ENCODE results near the gene BUB1B. TPM values are rescaled to one million over a fixed set of nuclear protein-coding genes. Genes with fewer than 3 reads are reported as not detected.

BUB1B gene
- total RNA-seq, 2 experiments from 2014 or later = 166 to 192 TPM

DNA sequence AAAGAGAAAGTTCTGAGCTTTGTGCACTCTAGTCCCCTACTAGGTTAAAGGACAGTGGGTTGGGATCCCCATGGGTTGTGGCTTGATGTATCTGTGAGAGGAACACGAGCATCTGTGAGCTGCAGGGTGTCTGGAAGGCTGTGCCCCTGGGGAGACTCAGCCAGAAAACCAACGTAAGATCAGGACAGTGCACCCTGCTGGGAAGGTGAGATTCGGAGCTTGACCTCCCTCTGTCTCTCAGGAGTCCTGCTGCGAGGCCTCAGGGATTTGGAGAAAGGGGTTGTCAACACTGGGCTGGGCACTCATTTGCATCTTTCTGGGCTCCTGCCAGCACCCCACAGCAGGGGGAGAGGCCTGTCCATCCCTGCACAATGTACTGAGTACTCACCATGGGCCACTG, 106.8 kb downstream of the BUB1B start:
- Histone ChIP-seq H3K4me3 (ENCODE audit: low read depth, low read length, poor library complexity, severe bottlenecking) (no peak overlapping the region), H3K36me3 (ENCODE audit: insufficient read depth, low read length) (no peaks in the 10 kb centered on the region), H3K4me2 (ENCODE audit: low read length) (no peak overlapping the region), H3K4me1 (ENCODE audit: insufficient read depth, low read length, poor library complexity, severe bottlenecking) (no peaks in the 10 kb centered on the region), H3K27ac (ENCODE audit: low read depth, low read length, poor library complexity, severe bottlenecking) (no peak overlapping the region), H2AFZ (ENCODE audit: low read length) (no peak overlapping the region), H3K79me2 (ENCODE audit: insufficient read depth, low read depth, low read length) (no peaks in the 10 kb centered on the region), H4K20me1 (ENCODE audit: insufficient read depth, low read length) (no peaks in the 10 kb centered on the region), H3K9me2 (ENCODE audit: insufficient read depth, low read length) (no peaks in the 10 kb centered on the region), H3K9me3 (ENCODE audit: low read length) (no peaks in the 10 kb centered on the region)
- CTCF ChIA-PET (ENCODE audit: unreplicated experiment) = interaction anchor here (0.6 kb wide), 1 partner anchor 220 kb away, joined by 3 read pairs; no protein-coding TSS in a partner anchor
- DNase-seq (ENCODE audit: low spot score) = no peak
- no TSS peak for BruUV-seq (replicated peaks)
- POLR2A ChIA-PET = no interaction called here
- TF ChIP-seq, protein P1, sequence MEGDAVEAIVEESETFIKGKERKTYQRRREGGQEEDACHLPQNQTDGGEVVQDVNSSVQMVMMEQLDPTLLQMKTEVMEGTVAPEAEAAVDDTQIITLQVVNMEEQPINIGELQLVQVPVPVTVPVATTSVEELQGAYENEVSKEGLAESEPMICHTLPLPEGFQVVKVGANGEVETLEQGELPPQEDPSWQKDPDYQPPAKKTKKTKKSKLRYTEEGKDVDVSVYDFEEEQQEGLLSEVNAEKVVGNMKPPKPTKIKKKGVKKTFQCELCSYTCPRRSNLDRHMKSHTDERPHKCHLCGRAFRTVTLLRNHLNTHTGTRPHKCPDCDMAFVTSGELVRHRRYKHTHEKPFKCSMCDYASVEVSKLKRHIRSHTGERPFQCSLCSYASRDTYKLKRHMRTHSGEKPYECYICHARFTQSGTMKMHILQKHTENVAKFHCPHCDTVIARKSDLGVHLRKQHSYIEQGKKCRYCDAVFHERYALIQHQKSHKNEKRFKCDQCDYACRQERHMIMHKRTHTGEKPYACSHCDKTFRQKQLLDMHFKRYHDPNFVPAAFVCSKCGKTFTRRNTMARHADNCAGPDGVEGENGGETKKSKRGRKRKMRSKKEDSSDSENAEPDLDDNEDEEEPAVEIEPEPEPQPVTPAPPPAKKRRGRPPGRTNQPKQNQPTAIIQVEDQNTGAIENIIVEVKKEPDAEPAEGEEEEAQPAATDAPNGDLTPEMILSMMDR (conservative IDR thresholded peaks at IDR 0.05; ENCODE audit: low read length) = no peak
- no peak for TF ChIP-seq EZH2phosphoT487 (IDR thresholded peaks at IDR 0.05; ENCODE audit: borderline replicate concordance, low read depth, low read length)
- intact Hi-C loops (cut with micrococcal nuclease; ENCODE audit: unreplicated experiment) = no loop called here

DNA sequence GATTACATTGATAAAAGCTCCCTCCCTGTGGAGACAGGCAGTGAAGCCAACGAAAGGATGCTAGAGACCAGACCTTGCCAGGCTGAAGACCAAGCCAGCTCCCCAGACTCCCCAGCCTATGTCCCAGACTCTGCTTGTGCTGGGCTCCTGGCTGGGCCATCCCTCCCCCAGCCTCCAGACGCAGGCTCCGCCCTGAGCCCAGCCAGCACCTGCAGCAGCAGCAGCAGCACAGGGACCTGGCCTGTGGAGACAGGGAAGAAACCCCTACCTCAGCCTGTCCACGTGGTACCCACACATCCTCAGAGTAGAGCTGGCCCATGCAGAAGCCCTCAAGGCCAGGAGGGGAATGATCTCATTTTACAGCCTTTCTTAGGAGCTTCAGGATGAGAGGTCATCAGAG, 108.7 kb downstream of the BUB1B start:
- Histone ChIP-seq H3K27ac (ENCODE audit: low read depth, low read length, poor library complexity, severe bottlenecking) (no peak overlapping the region), H3K36me3 (ENCODE audit: insufficient read depth, low read length) (no peaks in the 10 kb centered on the region; the same call in 1 of the 2 replicates), H3K4me2 (ENCODE audit: low read length) (no peak overlapping the region), H3K9me2 (ENCODE audit: insufficient read depth, low read length) (no peaks in the 10 kb centered on the region), H3K9me3 (ENCODE audit: low read length) (no peaks in the 10 kb centered on the region), H2AFZ (ENCODE audit: low read length) (no peak overlapping the region), H3K4me3 (ENCODE audit: low read depth, low read length, poor library complexity, severe bottlenecking) (no peak overlapping the region), H4K20me1 (ENCODE audit: insufficient read depth, low read length) (no peaks in the 10 kb centered on the region), H3K79me2 (ENCODE audit: insufficient read depth, low read depth, low read length) (no peaks in the 10 kb centered on the region), H3K4me1 (ENCODE audit: insufficient read depth, low read length, poor library complexity, severe bottlenecking) (no peaks in the 10 kb centered on the region)
- no peak for DNase-seq (ENCODE audit: low spot score)
- ChIA-PET POLR2A (interaction anchor here (0.8 to 0.9 kb wide), 2 partner anchors 27 to 40 kb away, joined by 3 read pairs; no protein-coding TSS in a partner anchor), CTCF (ENCODE audit: unreplicated experiment) (interaction anchor here (0.7 kb wide), 1 partner anchor 39 kb away, joined by 3 read pairs; no protein-coding TSS in a partner anchor)
- no peak for TF ChIP-seq EZH2phosphoT487 (IDR thresholded peaks at IDR 0.05; ENCODE audit: borderline replicate concordance, low read depth, low read length)
- TF ChIP-seq, protein P1 (conservative IDR thresholded peaks at IDR 0.05; ENCODE audit: low read length) = no peak
- intact Hi-C loops (cut with micrococcal nuclease; ENCODE audit: unreplicated experiment) = loop anchor here (5.0 kb wide), 3 partner anchors 162 to 482 kb away; partner anchors contain the start of gene BMF
- no TSS peak for BruUV-seq (replicated peaks)

DNA sequence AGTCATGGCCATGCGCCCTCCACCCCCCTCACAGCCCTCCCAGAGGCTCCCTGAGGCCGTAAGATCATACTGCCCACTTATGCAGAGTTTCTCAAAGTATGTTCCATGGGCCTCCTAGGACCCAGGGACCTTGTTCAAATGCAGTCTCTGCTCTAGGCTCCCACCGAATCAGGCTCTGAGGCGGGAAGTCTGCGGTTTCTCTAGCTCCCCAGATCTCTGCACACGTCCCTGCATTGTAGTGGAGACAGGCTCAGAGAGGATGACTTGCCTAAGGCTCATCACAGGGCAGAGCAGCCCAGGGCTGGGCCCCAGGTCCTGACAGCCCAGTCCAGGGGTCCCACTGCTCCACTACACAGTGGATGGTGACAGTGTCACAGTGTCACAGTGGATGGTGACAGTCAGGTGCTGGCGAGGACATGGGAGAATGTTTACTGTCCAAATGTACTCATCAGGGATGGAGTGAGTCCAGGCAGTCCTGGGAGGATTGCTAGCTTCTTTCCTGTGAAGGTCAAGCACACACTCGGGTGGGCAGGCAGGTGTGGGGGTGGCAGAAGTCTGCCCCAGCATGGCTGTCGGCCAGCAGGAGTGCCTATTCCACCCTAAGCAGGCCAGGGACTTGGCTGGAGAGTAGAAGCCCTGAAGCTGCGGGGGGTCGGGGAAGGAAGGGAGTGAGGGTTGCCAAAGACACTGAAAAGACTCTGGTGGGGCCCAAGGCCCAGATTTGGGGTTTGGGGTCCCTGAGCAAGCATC, 109.6 kb downstream of the BUB1B start:
- H4K20me1 ChIP-seq (ENCODE audit: insufficient read depth, low read length) = no peaks in the 10 kb centered on the region
- no peaks in the 10 kb centered on the region; the same call in 1 of the 2 replicates for H3K36me3 ChIP-seq (ENCODE audit: insufficient read depth, low read length)
- no peak overlapping the region for H2AFZ ChIP-seq (ENCODE audit: low read length)
- no peak overlapping the region for H3K27ac ChIP-seq (ENCODE audit: low read depth, low read length, poor library complexity, severe bottlenecking)
- H3K4me2 ChIP-seq (ENCODE audit: low read length) = no peak overlapping the region
- H3K4me3 ChIP-seq (ENCODE audit: low read depth, low read length, poor library complexity, severe bottlenecking) = no peak overlapping the region
- no peaks in the 10 kb centered on the region for H3K4me1 ChIP-seq (ENCODE audit: insufficient read depth, low read length, poor library complexity, severe bottlenecking)
- H3K9me2 ChIP-seq (ENCODE audit: insufficient read depth, low read length) = no peaks in the 10 kb centered on the region
- no peaks in the 10 kb centered on the region for H3K9me3 ChIP-seq (ENCODE audit: low read length)
- no peak for DNase-seq (ENCODE audit: low spot score)
- no TSS peak for BruUV-seq (replicated peaks)
- H3K79me2 ChIP-seq (ENCODE audit: insufficient read depth, low read depth, low read length) = no peaks in the 10 kb centered on the region
- CTCF ChIA-PET (ENCODE audit: unreplicated experiment) = interaction anchor here (0.7 kb wide), 1 partner anchor 38 kb away, joined by 3 read pairs; no protein-coding TSS in a partner anchor
- POLR2A ChIA-PET = interaction anchor here (0.8 kb wide), 1 partner anchor 27 kb away, joined by 3 read pairs; no protein-coding TSS in a partner anchor
- TF ChIP-seq, protein P1 (conservative IDR thresholded peaks at IDR 0.05; ENCODE audit: low read length) = no peak
- TF ChIP-seq EZH2phosphoT487 (IDR thresholded peaks at IDR 0.05; ENCODE audit: borderline replicate concordance, low read depth, low read length) = no peak
- intact Hi-C loops (cut with micrococcal nuclease; ENCODE audit: unreplicated experiment) = loop anchor here (5.0 kb wide), 3 partner anchors 163 to 483 kb away; partner anchors contain the start of gene BMF

Measured in OCI-LY7 (cell line).